HepG2 (cell line): ENCODE measurements around the gene OLR1. TPM values are rescaled to one million over a fixed set of nuclear protein-coding genes. Genes with fewer than 3 reads are reported as not detected.

Experiments
- ATAC-seq: fragments of 200-7000 bp; cut with Tn5 transposase; 3 replicates; pipeline ENCODE4 v1.9.1; 2020; ENCODE audit warnings: mild to moderate bottlenecking, moderate library complexity
- BruUV-seq: library from RNA; stranded (reverse); fragments of 400-500 nt; replicated peaks from 2 replicates; lab custom pipeline; 2021; lab: Mats Ljungman, UMichigan
- CTCF ChIA-PET: fragments of 300-600 bp; formaldehyde crosslinking; extraction: SDS; loops from one replicate; lab custom pipeline; 2021; ENCODE audit warnings: low total read pairs, inconsistent platforms, low intra/inter-chr PET ratio; lab: Yijun Ruan, JAX
- POLR2A ChIA-PET: fragments of 350-600 bp; sonication (Branson Sonifier 250); formaldehyde crosslinking; loops from one replicate; lab custom pipeline; 2020; ENCODE audit warnings: antibody characterized with exemption, inconsistent platforms; lab: Yijun Ruan, JAX
- DNase-seq: peaks from one replicate; pipeline ENCODE4 v3.0.0-alpha.2; 2015; ENCODE audit warnings: low spot score
- FAIRE-seq: peaks from 3 replicates; lab custom pipeline; 2011; peaks lifted over from hg19 to GRCh38; lab: Jason Lieb, UNC
- H2AFZ ChIP-seq: one replicate; pipeline ENCODE4 v1.6.1; 2011; ENCODE audit warnings: low read length, inconsistent platforms
- H3K27ac ChIP-seq: fragments of 300-600 bp; 3 replicates; pipeline ENCODE4 v1.8.0; 2011; ENCODE audit warnings: mixed run types, mild to moderate bottlenecking, mixed read lengths, low read length, inconsistent platforms; ENCODE audit not compliant: insufficient read depth; ENCODE audit errors: extremely low read length
- H3K27me3 ChIP-seq, 2 experiments: fragments of 200-600 bp in 1 of 2; 2 replicates in 1 of 2; 3 replicates in 1 of 2; pipeline versions ENCODE4 v1.6.0 to v1.8.0; 2011; ENCODE audit warnings: low read length in 2 of 2, mild to moderate bottlenecking in 2 of 2, moderate library complexity in 2 of 2, inconsistent platforms in 1 of 2; ENCODE audit not compliant: insufficient read depth in 2 of 2, control insufficient read depth in 1 of 2
- H3K36me3 ChIP-seq, 2 experiments: fragments of 200-600 bp in 1 of 2; replicated peaks in 1 of 2; 2 replicates in 1 of 2; 3 replicates in 1 of 2; pipeline versions ENCODE4 v1.5.1 to v1.8.0; 2011; ENCODE audit warnings: low read length in 2 of 2, inconsistent platforms in 1 of 2; ENCODE audit not compliant: insufficient read depth in 2 of 2, control insufficient read depth in 1 of 2
- H3K4me1 ChIP-seq: 2 replicates; pipeline ENCODE4 v1.5.1; 2012; ENCODE audit warnings: low read length, inconsistent platforms; ENCODE audit not compliant: insufficient read depth
- H3K4me2 ChIP-seq: 2 replicates; pipeline ENCODE4 v1.6.0; 2011; ENCODE audit warnings: low read depth, low read length, inconsistent platforms
- H3K4me3 ChIP-seq, 3 experiments: fragments of 200-600 bp in 1 of 3; sonication (generic), shearing (Covaris generic) in 1 of 3; replicated peaks in 1 of 3; 2 replicates each; pipeline ENCODE4 v1.5.1; 2011 to 2016; ENCODE audit warnings: low read length in 3 of 3, inconsistent platforms in 2 of 3, low read depth in 2 of 3, mild to moderate bottlenecking in 2 of 3, control low read depth in 1 of 3, mixed read lengths in 1 of 3; ENCODE audit not compliant: insufficient read depth in 1 of 3
- H3K79me2 ChIP-seq: one replicate; pipeline ENCODE4 v1.6.1; 2011; ENCODE audit warnings: low read length, inconsistent platforms; ENCODE audit not compliant: insufficient read depth
- H3K9ac ChIP-seq: 2 replicates; pipeline ENCODE4 v1.6.0; 2011; ENCODE audit warnings: mild to moderate bottlenecking, low read depth, low read length, inconsistent platforms; ENCODE audit not compliant: insufficient read depth
- H3K9me3 ChIP-seq: 2 replicates; pipeline ENCODE4 v1.5.1; 2012; ENCODE audit warnings: mild to moderate bottlenecking, low read length
- H4K20me1 ChIP-seq: 2 replicates; pipeline ENCODE4 v1.6.0; 2011; ENCODE audit warnings: inconsistent platforms, mild to moderate bottlenecking, low read length, moderate library complexity; ENCODE audit not compliant: insufficient read depth
- BRCA1 ChIP-seq: sonication (generic); formaldehyde crosslinking; IDR thresholded peaks from 2 replicates; pipeline ENCODE4 v1.4.0; 2020; ENCODE audit warnings: missing genetic modification reagents
- HMGA1 ChIP-seq: sonication (generic); formaldehyde crosslinking; conservative IDR thresholded peaks from 2 replicates; pipeline ENCODE4 v1.4.0; 2020; ENCODE audit warnings: missing genetic modification reagents
- NBN ChIP-seq: fragments of 450-650 bp; conservative IDR thresholded peaks from 2 replicates; pipeline ENCODE4 v1.6.1; 2017
- PTBP1 ChIP-seq: fragments of 200-400 bp; formaldehyde crosslinking; IDR thresholded peaks from 2 replicates; pipeline ENCODE4 v1.6.1; 2018; ENCODE audit warnings: low read length, low read depth; ENCODE audit not compliant: poor library complexity, severe bottlenecking
- RERE ChIP-seq: IDR thresholded peaks from 2 replicates; pipeline ENCODE4 v1.6.1; 2016; ENCODE audit warnings: low read depth, missing genetic modification reagents, missing compliant biosample characterization
- SOX5 ChIP-seq: IDR thresholded peaks from 2 replicates; pipeline ENCODE4 v1.6.1; 2016; ENCODE audit warnings: borderline replicate concordance
- THRA ChIP-seq: sonication (generic); formaldehyde crosslinking; IDR thresholded peaks from 2 replicates; pipeline ENCODE4 v1.4.0; 2020; ENCODE audit warnings: missing genetic modification reagents, borderline replicate concordance
- ZNF335 ChIP-seq: sonication (generic); formaldehyde crosslinking; IDR thresholded peaks from 2 replicates; pipeline ENCODE4 v1.4.0; 2020; ENCODE audit warnings: missing genetic modification reagents
- ZNF674 ChIP-seq: sonication (generic); formaldehyde crosslinking; IDR thresholded peaks from 2 replicates; pipeline ENCODE4 v1.5.0; 2020; ENCODE audit warnings: low read depth, mild to moderate bottlenecking, missing genetic modification reagents
- WGBS: methylation state at CpG from one replicate; pipeline ENCODE4 v1.1.6; 2017; ENCODE audit warnings: low lambda C conversion rate; 5-methylcytosine and 5-hydroxymethylcytosine counted together
- in situ Hi-C: cut with HindIII; loops from 2 replicates; pipeline ENCODE4 v1.10.0; 2017; ENCODE audit warnings: low pct_unique_long_range_greater_than_20kb; ENCODE audit not compliant: extremely low pct_ligation_motif_present
- intact Hi-C: fragments of 100-400 bp; cut with micrococcal nuclease; formaldehyde crosslinking; loops from one replicate; pipeline ENCODE4 v1.10.0; 2022; ENCODE audit not compliant: unreplicated experiment
- polyA plus RNA-seq, 8 experiments: library from polyadenylated mRNA; depleted of rRNA in 3 of 8; stranded (reverse) in 7 of 8; unstranded in 1 of 8; fragments of >200 nt; fragmentation: Illumina TruSeq in 4 of 8; extraction: Trizol in 4 of 8; gene quantifications; 2 replicates each; pipeline versions ENCODE4 v1.2.1 to v1.2.3, GENCODE V29; 2011 to 2016; ENCODE audit warnings: low read depth in 4 of 8, missing spikeins in 1 of 8, mixed read lengths in 1 of 8; ENCODE audit not compliant: insufficient read depth in 1 of 8
- total RNA-seq, 5 experiments: library from RNA; depleted of rRNA; stranded (reverse); fragments of >200 nt; fragmentation: Illumina TruSeq; extraction: Trizol; gene quantifications; 2 replicates each; pipeline ENCODE4 v1.2.3, GENCODE V29; 2016; ENCODE audit warnings: low read depth in 1 of 5

OLR1 gene
- total and polyA plus RNA-seq, 2 of the 13 experiments (the other 11 are each of a cell fraction or from before 2014, with no cell fraction given): not detected

DNA sequence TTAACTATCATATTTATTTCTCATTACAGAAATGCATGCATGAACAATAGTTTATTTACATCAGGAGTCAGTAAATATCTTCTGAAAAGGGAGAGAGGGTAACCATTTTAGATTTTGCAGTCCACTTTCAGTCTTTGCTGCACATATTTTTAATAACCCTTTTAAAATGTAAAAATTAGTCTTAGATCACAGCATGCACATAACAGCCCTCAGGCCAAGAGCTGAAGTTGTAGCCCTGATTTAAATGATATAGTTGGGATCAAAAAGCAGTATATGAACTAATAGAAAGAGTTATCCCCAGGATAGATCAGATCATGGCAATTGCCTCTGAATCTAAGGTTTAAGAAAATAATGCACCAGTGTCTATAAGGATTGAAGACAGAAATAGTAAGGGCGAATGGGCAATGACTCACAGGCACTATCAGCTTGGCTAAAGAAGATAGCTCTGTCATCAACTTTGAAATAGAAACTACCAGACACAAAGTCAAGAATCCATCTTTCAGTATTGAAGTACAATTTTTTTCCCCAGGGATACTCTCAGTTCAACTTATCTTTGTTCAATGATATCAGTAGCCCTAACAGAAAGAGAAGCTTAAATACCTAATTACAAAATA lies 28.8 kb downstream of the OLR1 start:
- H3K4me1 ChIP-seq: no peaks in the 10 kb centered on the region
- ATAC-seq: no peak
- H3K79me2 ChIP-seq: no peaks in the 10 kb centered on the region
- no peak overlapping the region for H3K4me2 ChIP-seq
- 0% methylated on average over 1 of the region's 1 CpG for WGBS
- ChIA-PET CTCF (no interaction called here), POLR2A (no interaction called here)
- in situ Hi-C loops (no loop called here), intact Hi-C loops (loop anchor here (5.0 kb wide), 1 partner anchor 331 kb away; no protein-coding TSS in a partner anchor)
- no peak overlapping the region for H3K9ac ChIP-seq
- BruUV-seq: no TSS peak
- H3K36me3 ChIP-seq: no peaks in the 10 kb centered on the region
- no peak overlapping the region for H2AFZ ChIP-seq
- H3K27ac ChIP-seq: no peak overlapping the region
- no peaks in the 10 kb centered on the region; a peak in 1 of 5 replicates for H3K27me3 ChIP-seq
- FAIRE-seq: no peak
- H3K4me3 ChIP-seq: no peak overlapping the region
- no peaks in the 10 kb centered on the region for H4K20me1 ChIP-seq
- no peak for DNase-seq
- TF ChIP-seq HMGA1 (no peak), THRA (CRISPR knock-in tag) (no peak), RERE (CRISPR knock-in tag) (no peak), ZNF674 (no peak), SOX5 (CRISPR knock-in tag) (no peak), BRCA1 (CRISPR knock-in tag) (no peak), ZNF335 (no peak), NBN (no peak), PTBP1 (no peak)
- H3K9me3 ChIP-seq: no peaks in the 10 kb centered on the region
